EL (cell line): ENCODE results near the gene MCTP2.

Source experiments
- DNase-seq: peaks from one replicate; pipeline ENCODE4 v3.0.0-alpha.2; 2016

The MCTP2 gene

GRCh38 chr15:94263341-94264273 lies 32.2 kb downstream of the MCTP2 start:
- DNase-seq = no peak

DNA sequence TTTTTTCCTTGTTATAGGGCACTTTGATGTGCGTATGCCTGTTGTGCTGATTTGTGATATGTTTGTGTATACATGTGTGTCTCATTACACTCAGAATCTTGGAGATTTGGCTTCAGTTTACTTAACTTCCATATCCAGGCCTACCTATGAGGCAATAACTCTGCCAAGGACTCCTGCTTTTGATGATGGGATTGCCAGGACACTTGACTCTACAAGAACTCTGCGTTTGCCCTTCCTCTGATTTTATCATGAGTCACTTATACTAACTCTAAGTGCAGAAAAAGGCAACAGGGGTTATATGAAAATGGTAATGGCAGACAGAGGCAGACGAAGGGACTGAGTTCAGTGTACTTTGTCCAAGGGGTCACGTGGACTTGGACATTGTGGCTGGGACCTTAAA lies 33.6 kb downstream of the MCTP2 start:
- DNase-seq = no peak

GRCh38 chr15:94265982-94266381 lies 34.6 kb downstream of the MCTP2 start:
- no peak for DNase-seq

GRCh38 chr15:94266789-94267188 lies 35.4 kb downstream of the MCTP2 start:
- DNase-seq = no peak

DNA sequence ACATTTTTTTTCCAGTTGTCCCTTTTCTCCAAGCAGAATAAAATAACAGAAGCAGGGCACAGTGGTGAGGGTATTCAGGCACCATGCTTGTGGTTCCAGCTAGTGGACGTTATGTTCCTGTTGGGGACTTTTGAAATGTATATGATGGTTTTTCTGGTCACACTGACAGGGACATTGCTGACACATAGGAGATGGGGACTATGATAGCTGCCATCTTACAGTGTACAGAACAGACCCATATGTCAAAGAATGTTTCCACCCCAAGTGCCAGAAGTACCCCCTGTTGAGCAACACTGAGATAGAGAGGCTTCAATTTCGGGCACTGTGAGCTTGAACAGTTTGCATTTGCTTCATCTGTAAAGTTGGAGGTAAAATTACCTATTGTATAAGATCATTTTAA lies 38.6 kb downstream of the MCTP2 start:
- no peak for DNase-seq

- DNase-seq = no peak
These were observed 39.2 kb downstream of the MCTP2 start for GRCh38 chr15:94270570-94270969.

DNA sequence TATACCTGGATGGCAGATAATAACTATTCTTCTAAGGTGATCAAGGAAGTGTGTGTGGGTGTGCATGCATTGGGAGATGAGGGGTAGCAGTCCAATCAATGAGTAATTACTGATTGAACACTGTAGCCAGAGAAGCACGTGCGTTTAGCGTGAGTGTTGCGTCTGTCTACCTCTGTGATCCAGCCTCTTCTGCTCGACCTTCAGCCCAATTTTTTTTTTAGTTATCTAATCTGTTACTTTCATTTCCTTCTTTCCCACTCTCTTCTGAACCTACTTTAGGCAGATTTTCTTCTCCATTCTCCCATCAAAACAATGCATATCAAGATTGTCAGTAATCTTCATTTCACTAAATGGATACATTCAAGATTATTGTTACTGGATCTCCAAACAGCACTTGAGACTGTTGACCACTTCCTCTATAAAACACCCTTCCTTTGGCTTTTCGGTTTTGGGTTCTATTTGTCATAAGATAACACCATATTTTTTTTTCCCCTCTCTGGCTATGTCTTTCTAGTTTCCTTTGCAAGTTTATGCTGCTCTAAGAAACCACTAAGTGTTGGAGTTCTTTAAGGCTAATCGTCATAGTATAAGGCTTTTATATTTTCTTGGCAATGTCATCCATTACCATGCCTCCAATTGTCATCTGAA lies 41.0 kb downstream of the MCTP2 start:
- DNase-seq = no peak

GRCh38 chr15:94273826-94274225 lies 42.5 kb downstream of the MCTP2 start:
- DNase-seq = no peak

DNA sequence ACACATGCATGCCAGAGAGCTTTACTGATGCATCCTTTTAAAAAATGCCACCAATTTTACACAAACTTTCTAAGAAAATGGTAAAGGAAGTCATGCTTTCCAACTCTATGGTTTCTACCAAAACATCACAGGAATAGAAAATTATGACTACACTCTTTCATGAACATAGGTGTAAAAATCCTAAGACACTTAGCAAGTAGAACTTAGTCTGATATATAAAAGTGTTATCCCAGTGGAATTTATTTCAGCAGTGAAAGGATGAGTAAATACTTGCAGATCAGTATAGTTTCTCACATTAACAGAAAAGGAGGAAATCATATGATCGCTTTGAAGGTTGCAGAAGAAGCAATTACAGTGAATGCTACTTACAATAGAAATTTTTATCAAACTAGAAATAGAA lies 43.4 kb downstream of the MCTP2 start:
- DNase-seq = no peak

- DNase-seq = no peak
These were observed 46.1 kb downstream of the MCTP2 start for GRCh38 chr15:94277485-94277884.

DNA sequence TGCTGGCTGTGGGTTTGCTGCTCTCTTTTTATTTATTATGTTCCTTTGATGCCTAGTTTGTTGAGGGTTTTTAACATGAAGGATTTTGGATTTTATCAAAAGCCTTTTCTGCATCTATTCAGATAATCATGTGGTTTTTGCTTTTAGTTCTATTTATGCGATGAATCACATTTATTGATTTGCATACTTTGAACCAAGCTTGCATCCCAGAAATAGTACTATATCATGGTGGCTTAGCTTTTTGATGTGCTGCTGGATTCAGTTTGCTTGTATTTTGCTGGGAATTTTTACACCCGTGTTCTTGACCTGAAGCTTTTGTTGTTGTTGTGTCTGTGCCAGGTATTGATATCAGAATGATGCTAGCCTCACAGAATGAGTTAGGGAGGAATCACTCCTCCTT lies 48.4 kb downstream of the MCTP2 start:
- no peak for DNase-seq

GRCh38 chr15:94280301-94280700 lies 48.9 kb downstream of the MCTP2 start:
- no peak for DNase-seq

- no peak for DNase-seq
These were observed 51.2 kb downstream of the MCTP2 start for GRCh38 chr15:94282269-94283250.

- no peak for DNase-seq
These were observed 55.2 kb downstream of the MCTP2 start for GRCh38 chr15:94286583-94286982.

GRCh38 chr15:94287794-94288246 lies 56.5 kb downstream of the MCTP2 start:
- DNase-seq = no peak

- no peak for DNase-seq
These were observed 59.4 kb downstream of the MCTP2 start for GRCh38 chr15:94290730-94291129.

GRCh38 chr15:94293411-94294402 lies 62.3 kb downstream of the MCTP2 start:
- no peak for DNase-seq

GRCh38 chr15:94294556-94294955 lies 63.2 kb downstream of the MCTP2 start:
- DNase-seq = no peak

DNA sequence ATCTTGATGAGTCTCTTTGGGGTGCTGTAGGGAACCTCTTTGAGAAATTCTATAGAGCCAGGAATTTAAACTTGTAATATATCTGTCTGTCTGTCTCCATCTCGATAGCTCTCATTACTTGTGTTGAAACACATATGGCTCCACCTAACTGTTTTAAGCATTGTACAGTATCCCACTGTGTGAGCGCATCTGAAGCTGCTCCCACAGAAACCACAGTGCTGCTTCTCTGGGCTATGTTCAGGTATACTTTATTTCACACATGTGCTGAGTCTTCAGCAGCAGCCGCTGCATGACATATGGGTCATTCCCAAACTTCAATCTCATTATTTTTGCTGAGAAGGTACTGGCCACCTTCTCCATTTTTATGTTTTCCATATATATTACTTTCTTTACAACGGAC lies 63.9 kb downstream of the MCTP2 start:
- no peak for DNase-seq

DNA sequence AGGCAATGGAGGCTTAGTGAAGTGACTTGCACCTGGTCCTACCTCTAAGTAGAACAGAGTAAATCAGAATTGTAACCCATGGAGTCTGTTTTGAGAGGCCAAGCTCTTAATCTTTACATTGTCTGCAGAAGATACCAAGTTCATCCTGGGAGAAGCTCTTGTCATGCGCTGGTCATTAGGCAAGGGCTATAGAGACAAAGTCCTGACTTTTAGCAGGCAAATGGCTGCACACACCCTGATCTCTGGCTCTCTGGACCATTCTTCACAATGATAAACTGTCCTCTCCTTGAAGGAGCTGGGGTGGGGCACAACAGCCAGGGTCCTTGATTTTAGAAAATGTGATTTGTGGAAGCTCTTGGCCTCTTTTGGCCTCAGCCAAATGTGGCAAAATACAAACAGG lies 65.4 kb downstream of the MCTP2 start:
- no peak for DNase-seq

DNA sequence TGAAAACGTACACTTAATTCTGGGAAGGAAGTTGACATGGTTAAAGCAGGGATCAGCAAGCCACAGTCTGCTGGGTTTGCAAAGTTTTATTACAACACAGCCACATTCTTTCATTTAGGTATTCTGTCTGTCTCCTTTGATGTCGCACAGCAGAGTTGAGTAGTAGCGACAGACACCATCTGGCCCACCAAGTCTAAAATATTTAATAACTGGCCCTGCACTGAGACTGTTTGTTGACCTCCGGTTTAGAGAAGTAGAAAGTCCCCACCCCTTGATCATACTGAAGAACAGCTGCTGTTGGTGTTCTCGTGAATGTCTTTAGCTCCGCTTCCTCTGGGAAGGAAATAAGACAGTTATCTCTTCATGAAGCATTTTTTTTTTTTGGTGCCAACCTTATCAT lies 66.2 kb downstream of the MCTP2 start:
- DNase-seq = no peak

DNA sequence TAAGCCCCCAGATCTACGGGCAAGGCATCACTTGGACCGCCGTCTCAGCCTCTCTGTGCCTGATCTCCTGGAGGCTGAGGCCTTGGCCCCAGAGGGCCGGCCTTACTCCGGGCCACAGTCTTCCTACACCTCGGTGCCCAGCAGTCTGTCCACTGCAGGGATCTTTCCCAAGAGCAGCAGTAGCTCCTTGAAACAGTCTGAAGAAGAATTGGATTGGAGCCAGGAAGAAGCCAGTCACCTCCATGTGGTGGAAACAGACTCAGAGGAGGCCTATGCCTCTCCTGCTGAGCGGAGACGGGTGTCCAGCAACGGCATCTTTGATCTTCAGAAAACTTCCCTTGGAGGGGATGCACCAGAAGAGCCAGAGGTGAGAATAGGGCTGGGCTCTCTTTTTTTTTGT lies 67.0 kb downstream of the MCTP2 start:
- DNase-seq = no peak
